ENCODE measurements around the gene PTTG1IP.

- no peak for TF ChIP-seq CTCF (IDR thresholded peaks at IDR 0.05; ENCODE audit: low read length)
- TF ChIP-seq EZH2 (IDR thresholded peaks at IDR 0.05; ENCODE audit: borderline replicate concordance, low read length): no peak
Measured at GRCh38 chr21:44910229-44911067, 37.0 kb upstream of the PTTG1IP start.

All from OCI-LY1 (cell line).